ENCODE data around the gene KLHL2. TPM values are rescaled to one million over a fixed set of nuclear protein-coding genes. Genes with fewer than 3 reads are reported as not detected.

KLHL2 gene
- total RNA-seq, 2 donors from 2014 or later = 11.6 to 16.0 TPM

DNA sequence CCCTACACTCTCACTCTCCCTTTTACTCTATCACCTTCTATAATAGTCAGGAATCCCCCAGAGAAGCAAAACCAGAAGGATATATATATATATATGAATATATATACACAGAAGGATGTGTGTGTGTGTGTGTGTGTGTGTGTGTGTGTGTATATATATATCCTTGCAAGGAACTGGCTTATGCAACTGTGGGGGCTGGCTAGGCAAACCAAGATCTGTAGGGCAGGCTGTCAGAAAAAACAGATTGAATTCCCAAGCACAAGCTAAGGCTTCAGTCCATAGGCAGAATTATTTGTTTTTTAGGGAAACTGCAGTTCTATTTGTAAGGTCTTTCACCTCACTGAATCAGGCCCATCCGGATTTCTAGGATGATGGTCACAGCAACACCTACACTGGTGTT, 13.0 kb upstream of the KLHL2 start:
- H3K9ac ChIP-seq (ENCODE audit: extremely low read depth, low read length, poor library complexity, severe bottlenecking) = no peak overlapping the region
- no peak for DNase-seq
- H3K9me3 Mint-ChIP-seq = no peaks in the 10 kb centered on the region
- H3K27me3 Mint-ChIP-seq (ENCODE audit: insufficient read depth) = no peaks in the 10 kb centered on the region
- no peaks in the 10 kb centered on the region for H3K36me3 Mint-ChIP-seq (ENCODE audit: low read depth)
- no peaks in the 10 kb centered on the region for H3K27me3 ChIP-seq (ENCODE audit: control insufficient read depth, insufficient read depth, low read length, poor library complexity, severe bottlenecking)
- no peak overlapping the region for H3K27ac Mint-ChIP-seq
- H3K4me1 ChIP-seq (ENCODE audit: control insufficient read depth, insufficient read depth, low read length) = no peaks in the 10 kb centered on the region
- no peak overlapping the region for H3K27ac ChIP-seq (ENCODE audit: low read depth, low read length)
- H3K4me3 ChIP-seq (ENCODE audit: low read length) = no peak overlapping the region
- no peaks in the 10 kb centered on the region for H3K36me3 ChIP-seq (ENCODE audit: control insufficient read depth, insufficient read depth, low read length)
- no peaks in the 10 kb centered on the region for H3K4me1 Mint-ChIP-seq
- no peaks in the 10 kb centered on the region for H3K9me3 ChIP-seq (ENCODE audit: control insufficient read depth, low read length)
- 85% methylated on average over 1 of the region's 1 CpG; no CpG with 5 or more reads in 1 of the 2 experiments for WGBS, 2 experiments (ENCODE audit: insufficient coverage in 1 of 2, insufficient read length in 1 of 2)
- no peak overlapping the region for H3K4me3 Mint-ChIP-seq
- no peak for TF ChIP-seq CTCF (conservative IDR thresholded peaks at IDR 0.05)

GRCh38 chr4:165198329-165198728, 9.0 kb upstream of the KLHL2 start:
- H3K27me3 Mint-ChIP-seq (ENCODE audit: insufficient read depth) = peaks cover 2% of the 10 kb centered on the region
- H3K4me3 Mint-ChIP-seq = no peak overlapping the region
- DNase-seq = no peak
- H3K27me3 ChIP-seq (ENCODE audit: control insufficient read depth, insufficient read depth, low read length, poor library complexity, severe bottlenecking) = no peaks in the 10 kb centered on the region
- H3K27ac Mint-ChIP-seq = no peak overlapping the region
- H3K36me3 Mint-ChIP-seq (ENCODE audit: low read depth) = no peaks in the 10 kb centered on the region
- no peak overlapping the region for H3K4me3 ChIP-seq (ENCODE audit: low read length)
- no peaks in the 10 kb centered on the region for H3K9me3 Mint-ChIP-seq
- TF ChIP-seq CTCF (conservative IDR thresholded peaks at IDR 0.05) = no peak
- H3K9me3 ChIP-seq (ENCODE audit: control insufficient read depth, low read length) = no peaks in the 10 kb centered on the region
- H3K4me1 Mint-ChIP-seq = no peaks in the 10 kb centered on the region
- H3K27ac ChIP-seq (ENCODE audit: low read depth, low read length) = no peak overlapping the region
- no peaks in the 10 kb centered on the region for H3K4me1 ChIP-seq (ENCODE audit: control insufficient read depth, insufficient read depth, low read length)
- H3K9ac ChIP-seq (ENCODE audit: extremely low read depth, low read length, poor library complexity, severe bottlenecking) = no peak overlapping the region
- 93% methylated on average over 1 of the region's 1 CpG; no CpG with 5 or more reads in 1 of the 2 experiments for WGBS, 2 experiments (ENCODE audit: insufficient coverage in 1 of 2, insufficient read length in 1 of 2)
- no peaks in the 10 kb centered on the region for H3K36me3 ChIP-seq (ENCODE audit: control insufficient read depth, insufficient read depth, low read length)

GRCh38 chr4:165199286-165199685, 8.1 kb upstream of the KLHL2 start:
- Histone ChIP-seq H3K4me1 (ENCODE audit: control insufficient read depth, insufficient read depth, low read length) (no peaks in the 10 kb centered on the region), H3K27ac (ENCODE audit: low read depth, low read length) (no peak overlapping the region), H3K27me3 (ENCODE audit: control insufficient read depth, insufficient read depth, low read length, poor library complexity, severe bottlenecking) (no peaks in the 10 kb centered on the region), H3K36me3 (ENCODE audit: control insufficient read depth, insufficient read depth, low read length) (no peaks in the 10 kb centered on the region), H3K9ac (ENCODE audit: extremely low read depth, low read length, poor library complexity, severe bottlenecking) (no peak overlapping the region), H3K4me3 (ENCODE audit: low read length) (no peak overlapping the region), H3K9me3 (ENCODE audit: control insufficient read depth, low read length) (no peaks in the 10 kb centered on the region)
- no peaks in the 10 kb centered on the region for H3K36me3 Mint-ChIP-seq (ENCODE audit: low read depth)
- no peak overlapping the region for H3K27ac Mint-ChIP-seq
- TF ChIP-seq CTCF (conservative IDR thresholded peaks at IDR 0.05) = no peak
- no peaks in the 10 kb centered on the region for H3K4me1 Mint-ChIP-seq
- H3K9me3 Mint-ChIP-seq = no peaks in the 10 kb centered on the region
- H3K4me3 Mint-ChIP-seq = no peak overlapping the region
- DNase-seq = no peak
- H3K27me3 Mint-ChIP-seq (ENCODE audit: insufficient read depth) = peaks cover 8% of the 10 kb centered on the region
